ENCODE measurements around the gene MED15.

- TF ChIP-seq POLR2AphosphoS5 (IDR thresholded peaks at IDR 0.05; ENCODE audit: borderline replicate concordance, low read depth, low read length) (no peak), EZH2 (IDR thresholded peaks at IDR 0.05) (no peak)
Observed at GRCh38 chr22:20560716-20561115, 53.3 kb downstream of the MED15 start.

All from SK-N-MC (cell line).